Ammon's horn (tissue), 1 donor: ENCODE measurements around the gene TDRD6.
"Not testable (repeated sequence)": the region's sequence is repeated elsewhere in the genome, so short reads cannot be mapped to it uniquely, and the experiment has no call there.

Experiments used
- DNase-seq: peaks from one replicate; pipeline ENCODE4 v3.0.0-alpha.2; 2016; ENCODE audit warnings: low spot score

The TDRD6 gene

GRCh38 chr6:46687619-46688097 is at the start of gene TDRD6:
Gene TDRD6 (plus strand): TSS chr6:46687885. CDS start chr6:46688129, 244 bp downstream.
- DNase-seq = no peak

- no peak for DNase-seq
Measured at GRCh38 chr6:46637933-46638332, 49.8 kb upstream of the TDRD6 start.

GRCh38 chr6:46638650-46639049 is 49.0 kb upstream of the TDRD6 start:
- DNase-seq = no peak

- no peak for DNase-seq
Measured at GRCh38 chr6:46642928-46643751, 44.5 kb upstream of the TDRD6 start.

GRCh38 chr6:46645265-46645664 is 42.4 kb upstream of the TDRD6 start:
- no peak for DNase-seq

GRCh38 chr6:46648108-46648507 is 39.6 kb upstream of the TDRD6 start:
- not testable (repeated sequence) for DNase-seq

GRCh38 chr6:46648869-46649492 is 38.7 kb upstream of the TDRD6 start:
- no peak for DNase-seq

GRCh38 chr6:46651006-46651405 is 36.7 kb upstream of the TDRD6 start:
- DNase-seq = no peak

GRCh38 chr6:46651816-46652215 is 35.9 kb upstream of the TDRD6 start:
- DNase-seq = no peak

- DNase-seq = no peak
Measured at GRCh38 chr6:46652232-46652602, 35.5 kb upstream of the TDRD6 start.

- peak; percentile 97 for DNase-seq
Measured at GRCh38 chr6:46652603-46653438, 34.9 kb upstream of the TDRD6 start, which contains the start of the genes CYP39A1 and SLC25A27. Gene CYP39A1 (minus strand): TSS chr6:46652818. CDS start chr6:46652582, 236 bp downstream. Gene SLC25A27 (plus strand): TSS chr6:46652975. CDS start chr6:46653193, 218 bp downstream.

GRCh38 chr6:46653439-46654195 is 34.1 kb upstream of the TDRD6 start:
- DNase-seq = no peak

GRCh38 chr6:46655803-46656202 is 31.9 kb upstream of the TDRD6 start:
- no peak for DNase-seq

GRCh38 chr6:46657642-46658041 is 30.0 kb upstream of the TDRD6 start:
- DNase-seq = no peak

- no peak for DNase-seq
Measured at GRCh38 chr6:46661483-46661882, 26.2 kb upstream of the TDRD6 start.

- DNase-seq = no peak
Measured at GRCh38 chr6:46667377-46667776, 20.3 kb upstream of the TDRD6 start.

- peak; percentile 31 for DNase-seq
Measured at GRCh38 chr6:46674410-46674809, 13.3 kb upstream of the TDRD6 start.

- DNase-seq = no peak
Measured at GRCh38 chr6:46676604-46677313, 10.9 kb upstream of the TDRD6 start.

GRCh38 chr6:46677314-46677654 is 10.4 kb upstream of the TDRD6 start:
- DNase-seq = no peak

GRCh38 chr6:46684771-46685170 is 2.9 kb upstream of the TDRD6 start:
- DNase-seq = no peak
